A549 treated with CORT108297 at 1 μM for 4 hours (cell line): ENCODE data around the gene HBA1. TPM values are rescaled to one million over a fixed set of nuclear protein-coding genes. Genes with fewer than 3 reads are reported as not detected.

Experiments used
- total RNA-seq: library from RNA; stranded (reverse); fragments of 200-300 nt; extraction: Qiagen RNA extraction; gene quantifications from 5 replicates; pipeline ENCODE4 v1.2.3, GENCODE V29; 2022

HBA1 gene
- total RNA-seq: 0.78 to 1.9 TPM (median 1.1 TPM) in 5 replicates

DNA sequence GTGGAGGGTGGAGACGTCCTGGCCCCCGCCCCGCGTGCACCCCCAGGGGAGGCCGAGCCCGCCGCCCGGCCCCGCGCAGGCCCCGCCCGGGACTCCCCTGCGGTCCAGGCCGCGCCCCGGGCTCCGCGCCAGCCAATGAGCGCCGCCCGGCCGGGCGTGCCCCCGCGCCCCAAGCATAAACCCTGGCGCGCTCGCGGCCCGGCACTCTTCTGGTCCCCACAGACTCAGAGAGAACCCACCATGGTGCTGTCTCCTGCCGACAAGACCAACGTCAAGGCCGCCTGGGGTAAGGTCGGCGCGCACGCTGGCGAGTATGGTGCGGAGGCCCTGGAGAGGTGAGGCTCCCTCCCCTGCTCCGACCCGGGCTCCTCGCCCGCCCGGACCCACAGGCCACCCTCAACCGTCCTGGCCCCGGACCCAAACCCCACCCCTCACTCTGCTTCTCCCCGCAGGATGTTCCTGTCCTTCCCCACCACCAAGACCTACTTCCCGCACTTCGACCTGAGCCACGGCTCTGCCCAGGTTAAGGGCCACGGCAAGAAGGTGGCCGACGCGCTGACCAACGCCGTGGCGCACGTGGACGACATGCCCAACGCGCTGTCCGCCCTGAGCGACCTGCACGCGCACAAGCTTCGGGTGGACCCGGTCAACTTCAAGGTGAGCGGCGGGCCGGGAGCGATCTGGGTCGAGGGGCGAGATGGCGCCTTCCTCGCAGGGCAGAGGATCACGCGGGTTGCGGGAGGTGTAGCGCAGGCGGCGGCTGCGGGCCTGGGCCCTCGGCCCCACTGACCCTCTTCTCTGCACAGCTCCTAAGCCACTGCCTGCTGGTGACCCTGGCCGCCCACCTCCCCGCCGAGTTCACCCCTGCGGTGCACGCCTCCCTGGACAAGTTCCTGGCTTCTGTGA lies at the start of gene HBA1:
Gene HBA1, plus strand, starts transcription at position 204 of the 906 bp plus-strand sequence. Its CDS starts 37 bp downstream, at position 241.

DNA sequence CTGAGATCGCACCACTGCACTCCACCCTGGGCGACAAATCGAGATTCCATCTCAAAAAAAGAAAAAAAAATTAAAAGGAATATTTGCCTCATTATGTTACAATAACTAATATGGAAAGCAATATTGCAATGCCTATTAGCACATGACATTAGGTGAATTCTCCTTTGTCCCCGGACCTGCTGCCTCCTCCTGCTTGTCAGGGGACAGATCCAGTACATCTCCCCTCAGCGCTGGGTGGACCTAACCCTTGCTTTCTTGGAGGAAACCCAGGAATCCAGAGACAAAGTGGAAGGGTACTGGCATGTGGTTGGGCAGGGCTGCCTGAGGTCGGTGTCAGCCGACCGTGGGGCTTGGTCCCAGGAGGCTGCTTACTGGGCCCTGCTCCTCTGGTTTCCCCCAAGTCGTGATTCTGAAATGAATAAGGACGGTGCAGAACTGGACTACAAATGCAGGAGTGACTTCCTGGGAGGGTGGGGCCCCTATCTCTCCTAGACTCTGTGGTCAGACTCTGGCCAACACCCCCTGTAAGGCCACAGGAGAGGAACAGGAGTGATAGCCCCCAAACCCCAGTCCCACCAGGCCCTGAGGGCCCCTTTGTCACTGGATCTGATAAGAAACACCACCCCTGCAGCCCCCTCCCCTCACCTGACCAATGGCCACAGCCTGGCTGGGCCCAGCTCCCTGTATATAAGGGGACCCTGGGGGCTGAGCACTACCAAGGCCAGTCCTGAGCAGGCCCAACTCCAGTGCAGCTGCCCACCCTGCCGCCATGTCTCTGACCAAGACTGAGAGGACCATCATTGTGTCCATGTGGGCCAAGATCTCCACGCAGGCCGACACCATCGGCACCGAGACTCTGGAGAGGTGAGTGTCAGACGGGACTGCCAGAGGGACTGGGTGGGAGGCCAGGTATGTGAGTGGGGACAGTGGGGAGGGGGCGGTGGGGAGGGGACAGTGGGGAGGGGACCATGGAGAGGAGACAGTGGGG lies 24.0 kb upstream of the HBA1 start, which contains the start of gene HBZ:
Gene HBZ, plus strand, starts transcription at position 504 of the 988 bp plus-strand sequence. Its CDS starts 266 bp downstream, at position 770.

DNA sequence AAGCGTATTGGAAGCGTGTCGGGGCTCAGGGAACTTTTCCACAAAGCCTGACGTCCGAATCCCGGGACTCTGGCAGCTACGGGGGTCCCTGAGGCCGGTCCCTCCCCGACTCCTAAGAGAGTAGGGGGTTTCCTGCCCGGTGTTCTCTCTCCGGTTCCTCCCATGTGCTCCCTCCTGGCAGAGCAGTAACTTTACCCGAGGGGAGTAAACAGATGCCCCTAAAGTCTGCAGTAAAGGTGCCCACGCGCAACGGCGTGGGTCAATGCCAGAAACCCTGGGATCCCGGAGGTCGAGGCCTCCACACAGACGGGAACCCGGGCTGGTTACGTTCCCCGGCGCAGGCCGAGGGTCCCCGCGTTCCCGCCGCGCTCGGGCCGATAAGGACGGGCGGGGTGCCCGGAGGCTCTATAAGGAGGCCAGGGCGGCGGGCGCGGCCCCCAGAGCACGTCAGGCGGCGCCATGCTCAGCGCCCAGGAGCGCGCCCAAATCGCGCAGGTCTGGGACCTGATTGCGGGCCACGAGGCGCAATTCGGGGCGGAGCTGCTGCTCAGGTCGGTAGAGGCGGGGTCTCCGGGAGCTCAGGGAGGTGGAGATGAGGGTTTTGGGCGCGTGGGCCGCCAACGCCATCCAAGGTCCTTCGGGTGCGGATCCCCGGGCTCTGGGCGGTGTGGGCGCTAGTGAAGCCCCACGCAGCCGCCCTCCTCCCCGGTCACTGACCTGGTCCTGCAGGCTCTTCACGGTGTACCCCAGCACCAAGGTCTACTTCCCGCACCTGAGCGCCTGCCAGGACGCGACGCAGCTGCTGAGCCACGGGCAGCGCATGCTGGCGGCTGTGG lies 10.7 kb upstream of the HBA1 start, which contains the start of gene HBM:
Gene HBM, plus strand, starts transcription at position 440 of the 836 bp plus-strand sequence. Its CDS starts 20 bp downstream, at position 460.

DNA sequence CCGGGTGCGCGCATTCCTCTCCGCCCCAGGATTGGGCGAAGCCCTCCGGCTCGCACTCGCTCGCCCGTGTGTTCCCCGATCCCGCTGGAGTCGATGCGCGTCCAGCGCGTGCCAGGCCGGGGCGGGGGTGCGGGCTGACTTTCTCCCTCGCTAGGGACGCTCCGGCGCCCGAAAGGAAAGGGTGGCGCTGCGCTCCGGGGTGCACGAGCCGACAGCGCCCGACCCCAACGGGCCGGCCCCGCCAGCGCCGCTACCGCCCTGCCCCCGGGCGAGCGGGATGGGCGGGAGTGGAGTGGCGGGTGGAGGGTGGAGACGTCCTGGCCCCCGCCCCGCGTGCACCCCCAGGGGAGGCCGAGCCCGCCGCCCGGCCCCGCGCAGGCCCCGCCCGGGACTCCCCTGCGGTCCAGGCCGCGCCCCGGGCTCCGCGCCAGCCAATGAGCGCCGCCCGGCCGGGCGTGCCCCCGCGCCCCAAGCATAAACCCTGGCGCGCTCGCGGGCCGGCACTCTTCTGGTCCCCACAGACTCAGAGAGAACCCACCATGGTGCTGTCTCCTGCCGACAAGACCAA lies 4.0 kb upstream of the HBA1 start, which contains the start of gene HBA2:
Gene HBA2, plus strand, starts transcription at position 503 of the 568 bp plus-strand sequence. Its CDS starts 37 bp downstream, at position 540.

DNA sequence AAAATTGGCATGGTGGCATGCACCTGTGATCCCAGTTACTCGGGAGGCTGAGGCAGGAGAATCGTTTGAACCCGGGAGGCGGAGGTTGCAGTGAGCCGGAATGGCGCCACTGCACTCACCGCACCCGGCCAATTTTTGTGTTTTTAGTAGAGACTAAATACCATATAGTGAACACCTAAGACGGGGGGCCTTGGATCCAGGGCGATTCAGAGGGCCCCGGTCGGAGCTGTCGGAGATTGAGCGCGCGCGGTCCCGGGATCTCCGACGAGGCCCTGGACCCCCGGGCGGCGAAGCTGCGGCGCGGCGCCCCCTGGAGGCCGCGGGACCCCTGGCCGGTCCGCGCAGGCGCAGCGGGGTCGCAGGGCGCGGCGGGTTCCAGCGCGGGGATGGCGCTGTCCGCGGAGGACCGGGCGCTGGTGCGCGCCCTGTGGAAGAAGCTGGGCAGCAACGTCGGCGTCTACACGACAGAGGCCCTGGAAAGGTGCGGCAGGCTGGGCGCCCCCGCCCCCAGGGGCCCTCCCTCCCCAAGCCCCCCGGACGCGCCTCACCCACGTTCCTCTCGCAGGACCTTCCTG lies 3.7 kb downstream of the HBA1 start, which contains the start of gene HBQ1:
Gene HBQ1, plus strand, starts transcription at position 359 of the 575 bp plus-strand sequence. Its CDS starts 28 bp downstream, at position 387.

Other genes with a start within 250 kb of the HBA1 start
- 34.9 to 43.5 TPM (median 39.9 TPM) in 5 replicates for gene POLR3K, start 123.1 kb upstream of the HBA1 start, total RNA-seq
- gene SNRNP25, start 122.9 kb upstream of the HBA1 start, total RNA-seq: 60.7 to 80.1 TPM (median 75.4 TPM) in 5 replicates
- gene RHBDF1, start 104.0 kb upstream of the HBA1 start, total RNA-seq: 22.0 to 32.9 TPM (median 31.9 TPM) in 5 replicates
- 54.0 to 82.9 TPM (median 75.4 TPM) in 5 replicates for gene MPG, start 98.5 kb upstream of the HBA1 start, total RNA-seq
- 21.7 to 30.8 TPM (median 29.6 TPM) in 5 replicates for gene NPRL3, start 38.0 kb upstream of the HBA1 start, total RNA-seq
- gene HBZ, start 24.0 kb upstream of the HBA1 start, total RNA-seq: 0.14 TPM in 1 of 5 replicates, not detected in the others
- not detected in 5 replicates for gene HBM, start 10.7 kb upstream of the HBA1 start, total RNA-seq
- gene HBA2, start 3.8 kb upstream of the HBA1 start, total RNA-seq: 0.24 to 0.60 TPM (median 0.47 TPM) in 4 of 5 replicates, not detected in the other
- 4.4 to 9.2 TPM (median 6.8 TPM) in 5 replicates for gene HBQ1, start 3.8 kb downstream of the HBA1 start, total RNA-seq
- gene LUC7L, start 52.8 kb downstream of the HBA1 start, total RNA-seq: 48.6 to 54.3 TPM (median 52.6 TPM) in 5 replicates
- 44.1 to 50.9 TPM (median 47.7 TPM) in 5 replicates for gene FAM234A, start 58.1 kb downstream of the HBA1 start, total RNA-seq
- 3.5 to 5.6 TPM (median 5.3 TPM) in 5 replicates for gene RGS11, start 99.3 kb downstream of the HBA1 start, total RNA-seq
- 2.4 to 3.5 TPM (median 3.3 TPM) in 5 replicates for gene ARHGDIG, start 103.9 kb downstream of the HBA1 start, total RNA-seq
- gene PDIA2, start 106.5 kb downstream of the HBA1 start, total RNA-seq: 0.42 to 0.74 TPM (median 0.48 TPM) in 5 replicates
- gene AXIN1, start 176.0 kb downstream of the HBA1 start, total RNA-seq: 26.1 to 36.7 TPM (median 35.3 TPM) in 5 replicates
- 122 to 138 TPM (median 130 TPM) in 5 replicates for gene MRPL28, start 193.9 kb downstream of the HBA1 start, total RNA-seq
- gene PGAP6, start 205.3 kb downstream of the HBA1 start, total RNA-seq: 25.0 to 40.2 TPM (median 40.2 TPM) in 5 replicates
- 274 to 468 TPM (median 443 TPM) in 5 replicates for gene NME4, start 220.5 kb downstream of the HBA1 start, total RNA-seq
- gene DECR2, start 225.2 kb downstream of the HBA1 start, total RNA-seq: 19.7 to 30.5 TPM (median 29.6 TPM) in 5 replicates
- 19.3 to 25.6 TPM (median 21.6 TPM) in 5 replicates for gene RAB11FIP3, start 249.0 kb downstream of the HBA1 start, total RNA-seq